WI38 (cell line): Measurements from ENCODE around the gene IFNL3.
"Not testable (repeated sequence)": the region's sequence is repeated elsewhere in the genome, so short reads cannot be mapped to it uniquely, and the experiment has no call there.

ENCODE experiments used
- H3K4me3 ChIP-seq: 2 replicates; pipeline ENCODE4 v1.5.1; 2011; ENCODE audit warnings: low read depth, mild to moderate bottlenecking, control low read depth, low read length
- TF ChIP-seq, protein P1 (sequence below): IDR thresholded peaks from 2 replicates; pipeline ENCODE4 v1.5.1; 2012; ENCODE audit warnings: low read depth, mild to moderate bottlenecking, control low read depth, low read length

Gene IFNL3

DNA sequence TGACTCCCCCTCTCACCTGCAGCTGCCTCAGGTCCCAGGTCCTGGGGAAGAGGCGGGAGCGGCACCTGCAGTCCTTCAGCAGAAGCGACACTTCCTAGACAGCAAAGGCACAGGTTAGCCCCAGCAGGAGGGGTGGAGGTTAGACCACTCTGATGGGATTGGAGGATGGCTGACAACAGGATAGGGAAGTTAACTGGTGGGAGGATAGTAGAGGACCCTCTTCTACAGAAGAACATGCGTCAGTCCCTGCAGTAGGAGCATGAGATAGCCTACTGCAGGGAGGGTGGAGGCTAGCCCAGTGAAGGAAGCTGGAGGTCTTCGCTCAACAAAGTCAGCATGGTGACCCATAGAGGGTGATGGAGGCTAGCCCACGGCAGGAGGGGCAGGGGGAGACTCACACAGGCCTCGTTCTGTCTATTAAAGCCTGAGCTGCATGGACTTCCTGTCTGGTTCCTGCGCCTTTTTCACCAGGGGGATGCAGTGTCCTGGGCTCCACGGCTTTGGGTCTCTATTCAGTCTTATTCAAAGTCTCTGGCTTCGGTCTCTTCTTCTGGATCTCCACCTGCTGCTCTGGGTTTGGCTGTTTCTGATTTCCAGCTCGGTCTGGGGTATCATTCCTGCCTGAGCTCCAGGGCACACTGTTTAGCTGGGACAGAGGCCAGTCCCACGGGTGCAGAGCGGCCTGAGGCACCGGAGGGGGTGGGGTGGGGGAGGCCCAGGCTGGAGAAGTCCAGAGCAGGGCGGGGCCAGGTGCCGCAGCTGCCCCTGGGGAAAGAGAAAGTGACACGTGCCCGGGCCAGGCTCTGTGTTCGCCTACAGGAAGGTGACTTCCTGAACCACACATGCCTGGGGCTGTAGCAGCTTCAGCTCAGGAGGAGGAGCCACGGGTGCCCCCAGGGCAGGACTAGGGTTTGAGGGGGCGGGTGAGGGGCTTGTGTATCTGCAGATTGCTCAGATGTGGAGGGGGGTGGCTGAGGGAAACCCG is 7.3 kb downstream of the IFNL3 start:
- TF ChIP-seq, protein P1, sequence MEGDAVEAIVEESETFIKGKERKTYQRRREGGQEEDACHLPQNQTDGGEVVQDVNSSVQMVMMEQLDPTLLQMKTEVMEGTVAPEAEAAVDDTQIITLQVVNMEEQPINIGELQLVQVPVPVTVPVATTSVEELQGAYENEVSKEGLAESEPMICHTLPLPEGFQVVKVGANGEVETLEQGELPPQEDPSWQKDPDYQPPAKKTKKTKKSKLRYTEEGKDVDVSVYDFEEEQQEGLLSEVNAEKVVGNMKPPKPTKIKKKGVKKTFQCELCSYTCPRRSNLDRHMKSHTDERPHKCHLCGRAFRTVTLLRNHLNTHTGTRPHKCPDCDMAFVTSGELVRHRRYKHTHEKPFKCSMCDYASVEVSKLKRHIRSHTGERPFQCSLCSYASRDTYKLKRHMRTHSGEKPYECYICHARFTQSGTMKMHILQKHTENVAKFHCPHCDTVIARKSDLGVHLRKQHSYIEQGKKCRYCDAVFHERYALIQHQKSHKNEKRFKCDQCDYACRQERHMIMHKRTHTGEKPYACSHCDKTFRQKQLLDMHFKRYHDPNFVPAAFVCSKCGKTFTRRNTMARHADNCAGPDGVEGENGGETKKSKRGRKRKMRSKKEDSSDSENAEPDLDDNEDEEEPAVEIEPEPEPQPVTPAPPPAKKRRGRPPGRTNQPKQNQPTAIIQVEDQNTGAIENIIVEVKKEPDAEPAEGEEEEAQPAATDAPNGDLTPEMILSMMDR = no peak
- no peak overlapping the region for H3K4me3 ChIP-seq

DNA sequence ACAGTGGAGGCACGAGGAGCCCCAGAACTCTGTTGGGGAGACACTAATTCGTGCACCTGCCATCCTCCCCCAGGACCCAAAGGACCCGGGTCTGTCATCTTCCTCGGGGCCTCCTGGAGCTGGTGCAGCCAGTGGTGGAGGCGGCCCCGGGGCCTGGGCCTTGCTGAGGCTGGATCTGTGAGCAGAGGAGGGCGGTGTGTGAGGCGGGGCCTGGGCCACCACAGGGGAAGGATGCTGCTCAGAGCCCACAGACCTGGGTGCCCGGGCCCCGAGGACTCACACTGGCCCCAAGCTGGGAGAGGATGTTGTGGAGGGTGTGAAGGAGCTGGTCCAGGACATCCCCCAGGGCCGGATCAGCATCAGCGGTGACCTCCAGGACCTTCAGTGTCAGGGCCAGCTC is 8.3 kb downstream of the IFNL3 start:
- no peak overlapping the region for H3K4me3 ChIP-seq
- TF ChIP-seq, protein P1 = no peak

DNA sequence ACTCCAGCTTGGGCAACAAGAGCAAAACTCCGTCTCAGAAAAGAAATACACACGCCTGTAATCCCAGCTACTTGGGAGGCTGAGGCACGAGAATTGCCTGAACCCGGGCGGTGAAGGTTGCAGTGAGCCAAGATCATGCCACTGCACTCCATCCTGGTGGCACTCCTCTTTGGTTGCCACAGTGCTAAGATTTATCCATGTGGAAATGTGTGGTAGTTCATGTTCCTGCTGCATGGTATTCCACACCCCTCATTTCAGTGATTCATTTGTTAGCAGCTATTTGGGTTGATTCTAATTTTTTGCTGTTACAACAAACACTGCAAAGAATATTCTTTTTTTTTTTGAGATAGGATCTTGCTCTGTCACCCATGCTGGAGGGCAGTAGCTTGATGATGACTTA is 12.1 kb downstream of the IFNL3 start:
- H3K4me3 ChIP-seq = no peak overlapping the region
- TF ChIP-seq, protein P1 = no peak

DNA sequence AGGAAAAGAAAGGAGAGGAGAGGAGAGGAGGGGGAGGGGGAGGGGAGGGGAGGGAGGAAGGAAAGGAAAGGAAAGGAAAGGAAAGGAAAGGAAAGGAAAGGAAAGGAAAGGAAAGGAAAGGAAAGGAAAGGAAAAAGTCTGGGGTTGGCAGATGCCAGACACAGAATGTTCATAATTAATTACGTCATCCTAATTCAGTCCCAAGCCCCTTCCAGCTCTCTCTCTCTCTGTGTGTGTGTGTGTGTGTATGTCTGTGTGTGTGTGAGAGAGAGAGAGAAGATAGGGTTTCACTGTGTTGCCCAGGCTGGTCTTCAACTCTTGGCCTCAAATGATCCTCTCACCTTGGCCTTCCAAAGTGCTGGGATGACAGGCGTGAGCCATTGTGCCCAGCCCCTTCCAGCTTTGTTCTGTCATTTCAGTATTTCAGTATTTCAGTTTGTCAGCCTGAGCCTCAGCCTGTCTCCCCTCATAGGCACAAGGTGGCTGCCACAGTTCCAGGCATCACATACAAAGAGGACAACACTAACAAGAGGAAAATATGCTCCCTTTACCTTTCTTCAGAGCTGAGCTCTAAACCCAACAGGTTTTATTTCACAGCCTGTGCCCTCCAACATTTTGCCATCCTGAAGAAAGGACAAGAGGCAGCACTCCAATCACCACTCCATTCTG is 14.6 kb downstream of the IFNL3 start:
- TF ChIP-seq, protein P1 = no peak

DNA sequence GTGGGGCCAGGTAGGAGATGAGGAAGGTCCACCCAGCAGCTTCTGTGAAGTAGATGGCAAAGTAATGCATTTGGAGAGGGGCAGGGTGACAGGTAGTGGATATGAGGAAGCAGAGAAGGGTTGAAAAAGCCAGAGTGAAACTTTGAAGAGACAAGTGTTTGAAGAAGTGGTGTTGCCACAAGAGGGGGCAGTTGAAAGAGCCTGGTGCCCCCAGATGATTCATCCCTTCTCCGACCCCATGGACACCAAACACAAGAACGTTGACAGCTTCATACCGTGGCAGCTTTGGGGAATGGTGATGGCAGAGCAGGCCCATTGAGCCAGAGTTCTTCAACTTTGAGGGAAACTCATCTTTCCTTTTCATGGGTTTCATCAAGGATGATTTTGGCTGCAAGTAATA is 19.9 kb downstream of the IFNL3 start:
- H3K4me3 ChIP-seq = no peak overlapping the region

More for the DNA sequence above, 14.6 kb downstream of the IFNL3 start:
- H3K4me3 ChIP-seq = no peak overlapping the region

DNA sequence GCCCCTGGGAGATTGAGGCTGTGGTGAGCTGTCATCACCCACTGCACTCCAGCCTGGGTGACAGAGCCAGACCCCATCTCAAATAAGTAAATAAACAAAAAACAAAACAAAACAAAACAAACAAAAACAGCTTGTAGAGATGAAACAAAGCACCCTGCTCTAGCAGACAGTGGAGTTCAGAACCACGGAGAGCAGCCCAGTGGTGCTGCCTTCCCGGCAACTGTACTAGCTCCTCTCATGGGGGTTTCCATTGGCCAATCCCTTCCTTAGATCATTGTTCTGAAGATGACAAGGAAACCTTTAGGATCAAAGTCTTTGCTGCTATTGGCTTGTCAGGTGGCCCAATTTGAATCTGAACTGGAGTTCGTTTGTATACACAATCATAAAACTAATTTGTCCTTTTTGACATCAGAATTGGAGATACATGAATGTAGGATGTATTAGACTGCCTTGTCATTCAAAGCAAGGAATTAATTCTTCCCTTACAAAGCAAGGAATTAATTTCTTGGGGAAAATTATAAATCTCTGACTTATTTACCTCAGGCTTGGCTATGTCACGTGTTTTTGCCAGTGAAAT is 21.0 kb downstream of the IFNL3 start:
- H3K4me3 ChIP-seq = no peak overlapping the region
- TF ChIP-seq, protein P1 = no peak

More for the DNA sequence above, 19.9 kb downstream of the IFNL3 start:
- TF ChIP-seq, protein P1 = no peak

DNA sequence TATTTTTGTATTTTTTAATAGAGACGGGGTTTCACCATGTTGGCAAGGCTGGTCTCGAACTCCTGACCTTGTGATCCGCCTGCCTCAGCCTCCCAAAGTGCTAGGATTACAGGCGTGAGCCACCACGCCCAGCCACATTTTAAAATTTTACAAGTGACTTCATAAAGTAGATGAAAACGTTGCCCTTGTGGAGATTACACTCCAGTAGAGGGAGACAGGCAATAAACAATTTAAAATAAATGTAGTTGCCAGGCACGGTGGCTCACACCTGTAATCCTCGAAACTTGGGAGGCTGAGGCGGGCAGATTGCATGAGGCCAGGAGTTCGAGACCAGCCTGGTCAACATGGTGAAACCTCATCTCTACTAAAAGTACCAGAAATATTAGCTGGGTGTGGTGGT is 25.7 kb downstream of the IFNL3 start:
- H3K4me3 ChIP-seq = not testable (repeated sequence)
